Stimulated activated CD4-positive, alpha-beta T cell treated with anti-CD3 and anti-CD28 coated beads, Interleukin-4, amount 100 ng/mL, for 24 hours (primary cell): ENCODE results near the gene PDCD2L.

ENCODE experiments used
- DNase-seq: peaks from one replicate; pipeline ENCODE4 v3.0.0-alpha.2; 2020

The PDCD2L gene

DNA sequence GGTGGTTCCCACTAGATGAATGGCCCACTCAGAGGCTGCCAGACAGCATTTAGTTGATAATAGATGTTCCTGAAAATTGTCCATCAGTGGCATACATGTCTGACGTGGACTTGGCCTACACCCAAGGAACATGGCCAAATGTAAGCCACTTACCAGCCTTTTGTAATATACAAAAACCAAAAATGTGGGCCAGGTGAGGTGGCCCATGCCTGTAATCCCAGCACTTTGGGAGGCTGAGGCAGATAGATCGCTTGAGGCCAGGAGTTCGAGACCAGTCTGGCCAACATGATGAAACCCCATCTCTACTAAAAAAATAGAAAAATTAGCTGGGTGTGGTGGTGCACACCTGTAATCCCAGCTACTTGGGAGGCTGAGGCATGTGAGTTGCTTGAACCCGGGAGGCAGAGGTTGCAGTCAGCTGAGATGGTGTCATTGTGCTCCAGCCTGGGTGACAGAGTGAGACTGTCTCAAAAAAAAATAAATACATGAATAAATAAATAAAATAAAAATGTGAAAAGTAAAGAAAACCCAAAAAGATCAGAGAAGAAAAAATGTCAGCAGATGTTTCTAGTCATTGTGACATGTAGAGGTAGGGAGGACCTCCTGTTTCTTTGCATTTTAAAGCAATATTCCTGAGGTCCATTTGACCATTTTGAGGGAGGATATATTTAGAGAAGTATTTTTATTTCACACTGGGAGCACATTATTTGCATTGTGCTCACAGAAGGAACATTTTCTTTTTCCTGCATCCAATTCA is 70.2 kb downstream of the PDCD2L start:
- DNase-seq = no peak

- DNase-seq = peak; percentile 7
Observed at GRCh38 chr19:34475026-34475974, 71.1 kb downstream of the PDCD2L start.
